Occipital lobe (tissue), 2 donors: Measurements from ENCODE around the gene CISD1. TPM values are rescaled to one million over a fixed set of nuclear protein-coding genes. Genes with fewer than 3 reads are reported as not detected.

Source experiments
- DNase-seq: peaks from one replicate; lab custom pipeline; 2025; lab: John Stamatoyannopoulos, UW
- total RNA-seq: library from RNA; depleted of rRNA; stranded (reverse); fragments of >200 nt; gene quantifications from one replicate; pipeline ENCODE4 v1.2.3, GENCODE V29; 2014

CISD1 gene
- total RNA-seq, 1 donor from 2014 or later: 20.9 TPM

DNA sequence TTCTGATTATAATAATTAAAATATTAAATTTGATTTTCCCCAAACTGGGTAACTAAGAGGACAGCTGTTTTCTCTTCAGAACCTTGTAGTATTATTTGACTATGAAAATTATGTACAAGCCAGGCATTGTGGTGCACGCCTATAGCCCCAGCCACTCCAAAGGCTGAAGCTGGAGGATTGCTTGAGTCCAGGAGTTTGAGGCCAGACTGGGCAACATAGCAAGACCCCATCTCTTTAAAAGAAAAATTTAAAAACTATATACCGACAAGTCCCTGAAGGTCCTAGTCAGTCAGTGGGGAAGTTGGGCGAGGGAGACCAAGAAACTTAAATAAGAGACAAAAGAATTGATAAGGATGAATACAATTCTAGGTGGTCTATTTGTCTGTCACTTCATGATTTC, 38.7 kb downstream of the CISD1 start:
- no peak for DNase-seq

DNA sequence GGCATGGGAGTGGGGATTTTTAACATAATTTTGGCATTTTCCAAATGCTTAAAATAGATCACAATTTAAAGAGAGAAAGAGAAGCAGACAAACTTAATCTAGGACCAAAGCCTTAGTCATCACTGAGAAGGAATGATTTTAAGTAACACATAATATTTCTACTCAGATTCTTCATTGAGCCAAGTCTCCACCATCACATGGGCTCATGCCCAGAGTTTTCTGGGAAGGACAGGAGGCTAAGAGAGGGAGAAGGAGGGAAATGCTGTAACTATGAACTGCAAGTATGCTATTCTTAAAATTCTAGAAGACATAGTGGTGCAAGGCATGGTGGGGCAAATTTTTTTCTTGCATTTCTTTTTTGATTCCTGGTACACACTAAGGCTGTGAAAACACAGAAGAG, 42.1 kb downstream of the CISD1 start:
- no peak for DNase-seq

DNA sequence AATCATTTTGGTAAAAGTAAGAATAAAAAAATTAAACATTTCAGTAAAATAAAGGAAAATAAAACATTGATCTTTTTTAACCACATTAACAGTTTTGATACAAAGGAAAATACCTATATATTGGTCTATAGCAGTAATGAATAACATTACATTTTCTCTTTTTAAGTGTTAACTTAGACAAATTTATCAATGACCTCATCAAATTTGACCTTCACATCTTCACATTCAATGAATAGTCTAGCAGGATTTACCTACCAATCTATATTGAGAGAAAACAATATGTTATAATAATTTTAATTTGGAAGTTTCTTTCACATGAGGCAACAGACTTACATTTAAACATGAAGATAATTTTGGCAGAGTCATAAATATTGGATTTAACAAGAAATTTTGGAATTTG, 47.9 kb downstream of the CISD1 start:
- DNase-seq: no peak

DNA sequence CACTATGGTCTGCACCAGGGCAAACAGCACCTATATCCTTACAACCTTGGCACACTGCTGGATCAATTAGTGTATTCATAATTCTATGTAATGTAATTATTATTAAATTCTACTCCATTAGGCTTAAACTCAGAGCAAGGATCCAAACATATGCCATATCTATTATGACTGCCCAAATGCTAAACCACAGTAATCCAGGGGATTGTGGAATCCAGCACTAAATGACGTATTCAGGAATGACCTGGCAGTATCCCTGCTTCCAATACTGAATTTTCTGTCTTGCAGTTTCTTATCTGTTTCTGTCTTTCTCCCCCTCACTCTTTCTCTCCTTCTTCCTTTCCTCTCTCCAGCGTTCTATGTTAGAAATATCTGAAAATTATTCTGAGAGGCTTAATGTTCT, 49.4 kb downstream of the CISD1 start:
- DNase-seq: no peak

DNA sequence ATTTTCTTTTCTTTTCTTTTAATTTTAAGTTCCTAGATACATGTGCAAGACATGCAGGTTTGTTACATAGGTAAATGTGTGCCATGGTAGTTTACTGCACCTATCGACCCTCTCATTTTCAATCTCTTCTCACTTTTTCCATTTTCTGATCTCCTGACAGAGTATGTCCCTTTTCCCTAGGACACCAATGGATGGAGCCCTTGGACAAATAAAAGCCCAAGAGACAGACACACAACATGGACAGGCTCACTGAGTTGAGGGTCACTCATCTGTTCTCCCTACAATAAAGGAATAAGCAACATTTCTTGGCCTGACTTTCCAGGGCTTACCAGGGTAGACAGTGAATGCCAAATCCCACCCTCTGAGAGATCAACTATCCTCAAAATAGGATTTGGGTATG, 50.6 kb downstream of the CISD1 start:
- no peak for DNase-seq

DNA sequence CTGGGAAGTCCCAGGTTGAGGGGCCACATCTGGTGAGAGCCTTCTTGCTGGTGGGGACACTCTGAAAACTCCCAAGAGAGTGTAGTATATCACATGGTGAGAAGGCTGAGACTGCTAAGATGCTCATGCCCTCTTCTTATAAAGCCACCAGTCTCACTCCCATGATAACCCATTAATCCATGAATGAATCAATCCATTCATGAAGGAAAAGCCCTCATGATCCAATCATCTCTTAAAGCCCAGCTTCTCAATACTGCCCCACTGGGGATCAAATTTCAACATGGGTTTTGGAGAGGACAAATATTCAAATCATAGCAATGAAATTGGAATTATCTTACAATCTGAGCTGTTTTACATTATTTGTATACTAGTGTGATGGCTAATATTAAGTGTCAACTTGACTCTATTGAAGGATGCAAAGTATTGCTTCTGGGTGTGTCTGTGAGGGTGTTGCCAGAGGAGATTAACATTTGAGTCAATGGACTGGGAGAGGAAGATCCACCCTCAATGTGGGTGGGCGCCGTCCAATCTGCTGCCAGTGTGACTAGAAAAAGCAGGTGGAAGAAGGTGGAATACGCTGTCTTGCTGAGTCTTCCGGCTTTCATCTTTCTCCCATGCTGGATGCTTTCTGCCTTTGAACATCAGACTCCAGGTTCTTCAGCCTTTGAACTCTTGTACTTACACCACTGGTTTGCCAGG, 51.5 kb downstream of the CISD1 start:
- no peak for DNase-seq

DNA sequence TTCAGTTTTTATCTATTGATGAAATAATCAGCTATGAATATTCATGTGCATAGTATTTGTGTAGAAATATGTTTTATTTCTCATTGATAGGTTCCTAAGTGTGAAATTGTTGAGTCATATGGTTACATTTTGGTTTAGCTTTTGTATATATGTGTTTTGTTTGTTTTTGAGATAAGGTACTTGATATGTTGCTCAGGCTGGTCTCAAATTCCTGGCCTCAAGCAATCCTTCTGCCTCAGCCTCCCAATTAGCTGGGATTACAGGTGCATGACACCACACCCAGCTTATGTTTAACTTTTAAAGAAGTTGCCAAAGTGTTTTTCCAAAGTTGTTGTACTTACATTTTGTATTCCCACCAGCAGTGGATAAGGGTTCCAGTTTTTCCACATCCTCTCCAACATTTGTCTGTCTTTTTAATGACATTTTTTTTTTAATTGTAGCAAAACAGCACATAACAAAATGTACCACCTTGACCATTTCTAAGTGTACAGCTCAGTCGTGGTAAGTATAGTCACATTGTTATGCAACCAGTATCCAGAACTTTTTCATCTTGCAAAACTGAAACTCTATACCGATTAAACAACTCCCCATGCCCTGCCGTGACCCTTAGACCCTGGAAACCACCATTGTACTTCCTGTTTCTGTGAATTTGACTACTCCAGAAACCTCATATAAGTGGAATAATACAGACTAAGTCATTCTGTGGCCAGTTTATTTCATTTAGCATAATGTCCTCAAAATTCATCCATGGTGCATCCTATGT, 53.3 kb downstream of the CISD1 start:
- DNase-seq: no peak

DNA sequence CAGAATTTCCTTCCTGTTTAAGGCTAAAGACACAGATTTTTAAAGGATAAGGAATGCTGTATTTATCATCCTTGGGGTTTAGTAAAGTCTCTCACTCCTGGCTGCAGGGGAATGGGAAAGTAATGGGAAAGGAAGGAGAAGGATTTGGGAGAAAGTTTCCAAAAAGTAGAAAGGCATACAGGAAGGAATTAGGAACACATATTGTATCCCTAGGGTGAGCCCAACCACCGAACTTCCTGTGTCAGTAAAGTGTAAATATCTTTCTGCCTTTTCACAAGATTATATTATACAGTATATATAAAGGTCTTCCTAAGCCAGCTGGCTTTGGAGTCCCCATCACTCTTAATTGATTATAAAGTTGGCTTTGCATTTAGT, 53.9 kb downstream of the CISD1 start:
- DNase-seq: no peak

DNA sequence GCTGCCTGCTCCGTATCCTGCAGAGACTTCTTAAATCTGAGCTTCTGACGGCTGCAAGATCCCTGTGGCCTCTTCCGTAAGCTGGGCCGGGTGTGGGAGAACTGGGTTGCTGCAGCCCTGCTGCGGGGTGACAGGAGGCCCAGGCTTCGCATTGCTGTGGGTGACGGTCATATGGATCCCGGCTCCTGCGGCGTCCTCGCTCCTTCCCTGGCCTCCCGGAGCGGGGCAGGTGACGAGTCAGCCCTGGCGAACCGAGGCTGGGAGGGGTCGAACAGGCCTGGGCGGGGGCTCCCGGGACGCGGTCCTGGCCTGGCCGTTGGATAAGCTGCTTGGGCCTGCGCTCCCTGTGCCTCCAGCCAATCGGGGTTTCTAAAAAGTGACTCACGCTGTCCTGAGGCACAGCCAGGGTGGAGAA, 58.0 kb downstream of the CISD1 start:
- DNase-seq: no peak

DNA sequence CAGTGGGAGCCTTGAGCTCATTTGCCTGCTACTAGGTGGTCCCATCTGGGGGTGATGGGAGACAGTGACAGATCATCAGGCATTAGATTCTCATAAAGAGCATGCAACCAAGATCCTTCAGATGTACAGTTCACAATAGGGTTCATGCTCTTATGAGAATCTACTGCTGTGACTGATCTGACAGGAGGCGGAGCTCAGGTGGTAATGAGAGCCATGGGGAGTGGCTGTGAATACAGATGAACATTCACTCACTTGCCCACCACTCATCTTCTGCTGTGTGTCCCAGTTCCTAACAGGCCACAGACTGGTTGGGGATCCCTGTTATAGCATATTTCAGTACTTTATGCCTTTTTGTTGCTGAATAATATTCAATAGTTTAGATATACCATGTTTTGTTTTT, 59.3 kb downstream of the CISD1 start:
- DNase-seq: no peak

DNA sequence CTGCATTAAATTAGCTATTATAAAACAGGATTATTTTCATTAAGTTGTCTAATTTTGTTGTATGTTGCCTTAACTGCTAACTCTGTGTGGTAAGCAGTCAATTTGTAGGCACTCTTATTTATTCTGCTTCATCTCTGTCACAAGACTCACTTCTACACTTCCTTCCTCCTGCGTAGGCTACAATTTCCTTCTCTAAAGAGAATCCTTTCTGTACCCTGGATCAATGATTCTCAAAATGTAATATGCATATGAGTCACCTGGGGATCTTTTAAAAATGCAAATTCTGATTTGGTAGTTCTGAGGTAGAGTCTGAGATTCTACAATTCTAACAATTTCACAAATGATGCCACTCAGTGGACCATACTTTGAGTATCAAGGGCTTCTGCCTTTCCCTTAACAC, 61.5 kb downstream of the CISD1 start:
- no peak for DNase-seq

DNA sequence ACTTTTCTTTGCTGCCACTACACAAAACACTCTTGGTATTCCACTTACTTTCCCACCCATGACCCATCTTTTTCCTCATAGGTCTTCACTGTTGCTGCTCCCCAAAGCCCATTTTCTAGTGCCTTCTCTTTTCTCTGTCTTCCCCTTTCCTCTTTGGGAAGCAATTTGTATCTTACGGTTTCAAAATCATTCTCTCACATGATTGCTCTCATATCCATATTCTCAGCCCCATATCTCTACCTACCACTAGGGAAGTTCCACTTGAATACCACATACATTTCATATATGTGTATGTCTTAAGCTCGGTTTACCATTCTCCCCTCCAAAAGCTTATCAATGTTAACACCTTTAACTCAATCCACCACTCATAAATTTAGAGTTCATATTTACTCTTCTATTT, 62.7 kb downstream of the CISD1 start:
- DNase-seq: no peak

DNA sequence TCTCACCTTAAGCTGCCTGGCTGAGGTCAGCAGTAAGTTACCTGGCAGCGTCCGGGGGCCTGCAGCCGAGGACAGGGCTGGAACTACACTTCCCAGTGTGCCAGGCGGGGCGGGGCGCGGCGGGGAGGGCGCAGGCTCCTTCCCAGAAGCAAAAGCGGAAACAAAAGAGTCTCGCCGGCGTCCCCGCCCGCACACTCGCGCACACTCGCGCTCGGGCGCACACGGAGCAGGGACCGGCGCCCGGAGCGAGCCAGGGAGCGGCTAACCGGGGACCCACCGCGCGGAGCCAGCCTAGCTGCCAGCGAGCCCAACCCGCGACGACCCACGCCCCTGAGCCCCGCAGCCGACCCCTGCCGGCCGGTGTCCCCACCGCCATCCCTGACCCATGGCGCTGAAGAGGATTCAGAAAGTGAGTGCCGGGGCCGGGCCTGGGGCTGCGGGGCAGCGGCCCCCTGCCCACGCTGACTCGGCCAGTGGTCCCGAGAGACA, 65.9 kb downstream of the CISD1 start, which contains the start of gene UBE2D1:
Gene UBE2D1 (plus strand): TSS at position 190 of the 489 bp plus-strand sequence. CDS start 196 bp downstream, at position 386.
- peak; percentile 75 for DNase-seq

DNA sequence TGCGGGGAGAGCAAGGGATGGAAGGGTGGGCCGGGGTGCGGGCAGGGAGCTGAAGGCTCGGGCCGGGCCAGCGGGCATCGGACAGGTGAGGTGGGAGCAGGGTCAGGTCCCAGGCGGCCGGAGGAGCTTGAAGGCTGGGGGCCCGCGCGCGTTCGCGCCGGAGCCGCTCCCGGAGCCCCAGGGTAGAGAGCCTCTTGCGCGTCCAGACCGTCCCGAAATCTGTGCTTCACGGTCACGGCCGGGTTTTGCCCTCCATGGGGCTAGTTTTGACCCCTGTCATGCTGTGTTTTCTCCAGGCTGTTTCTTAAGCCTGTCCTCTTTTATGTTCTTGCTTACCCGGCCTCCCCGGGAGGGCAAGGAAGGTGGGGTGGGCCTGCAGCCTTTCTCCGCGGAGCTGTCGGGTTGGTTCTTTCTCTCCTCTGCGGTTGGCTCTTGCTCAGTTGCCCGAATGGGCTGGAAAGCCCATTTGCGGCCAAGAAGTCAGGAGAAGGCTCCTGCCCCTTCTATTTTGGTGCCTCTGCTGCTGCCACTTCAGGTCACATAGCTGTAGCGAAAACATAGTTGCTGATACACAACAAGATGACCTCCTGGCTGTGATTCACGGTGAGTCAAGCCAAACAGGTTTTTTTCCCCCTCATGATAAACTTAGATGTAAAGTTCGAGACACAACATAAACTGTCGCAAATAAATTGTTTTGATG, 66.5 kb downstream of the CISD1 start:
- peak; percentile 13 for DNase-seq

DNA sequence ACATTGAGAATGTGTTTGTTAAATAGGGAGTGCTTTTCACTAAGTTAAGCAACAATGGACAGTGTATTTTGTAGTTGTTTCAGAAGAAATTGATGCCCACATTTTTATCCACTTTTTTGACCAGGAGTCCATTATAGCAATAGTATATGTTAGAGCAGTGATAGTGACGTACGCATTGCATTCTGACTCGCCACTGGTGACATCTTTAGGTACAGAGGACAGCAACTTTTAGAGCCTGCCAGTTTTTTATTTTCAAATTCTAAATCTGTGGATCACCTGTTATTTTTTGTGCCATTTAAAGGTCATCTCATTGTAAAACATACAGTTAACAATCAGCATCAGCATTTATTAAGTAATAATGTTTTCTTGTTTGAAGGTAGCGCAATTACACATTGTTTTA, 67.3 kb downstream of the CISD1 start:
- no peak for DNase-seq

Other genes starting within 250 kb of the CISD1 start
- gene IPMK, start 1.3 kb upstream of the CISD1 start, total RNA-seq: 40.4 TPM
- gene UBE2D1, start 65.8 kb downstream of the CISD1 start, total RNA-seq: 60.4 TPM
- gene TFAM, start 116.2 kb downstream of the CISD1 start, total RNA-seq: 53.0 TPM
- gene BICC1, start 243.7 kb downstream of the CISD1 start, total RNA-seq: 7.6 TPM